BE2C (cell line): ENCODE measurements around the gene GPD2.

Source experiments
- DNase-seq: peaks from one replicate; pipeline ENCODE4 v3.0.0-alpha.2; 2020
- H3K27me3 ChIP-seq: fragments of 250-450 bp; sonication (Bioruptor Pico); 2 replicates; pipeline ENCODE4 v1.5.1; 2020; ENCODE audit warnings: mild to moderate bottlenecking
- H3K36me3 ChIP-seq: fragments of 250-450 bp; sonication (Bioruptor Pico); 2 replicates; pipeline ENCODE4 v1.5.1; 2020; ENCODE audit warnings: mild to moderate bottlenecking
- H3K4me1 ChIP-seq: fragments of 250-450 bp; sonication (Bioruptor Pico); 2 replicates; pipeline ENCODE4 v1.5.1; 2020
- H3K4me3 ChIP-seq: 2 replicates; pipeline ENCODE4 v1.5.1; 2011; ENCODE audit warnings: low read depth, low read length
- H3K9me3 ChIP-seq: fragments of 250-450 bp; sonication (Bioruptor Pico); 2 replicates; pipeline ENCODE4 v1.5.1; 2020
- CTCF ChIP-seq: IDR thresholded peaks from 2 replicates; pipeline ENCODE4 v1.5.1; 2012; ENCODE audit warnings: mild to moderate bottlenecking, low read depth, low read length

Gene GPD2

GRCh38 chr2:156622491-156622890 lies 186.3 kb downstream of the GPD2 start:
- Histone ChIP-seq H3K36me3 (no peaks in the 10 kb centered on the region), H3K27me3 (no peaks in the 10 kb centered on the region), H3K4me3 (no peak overlapping the region), H3K4me1 (no peaks in the 10 kb centered on the region), H3K9me3 (no peaks in the 10 kb centered on the region)
- no peak for TF ChIP-seq CTCF
- no peak for DNase-seq

GRCh38 chr2:156625360-156626170 lies 189.4 kb downstream of the GPD2 start:
- H3K4me1 ChIP-seq, result no peaks in the 10 kb centered on the region
- no peak overlapping the region for H3K4me3 ChIP-seq
- H3K27me3 ChIP-seq, result no peaks in the 10 kb centered on the region
- H3K36me3 ChIP-seq, result no peaks in the 10 kb centered on the region
- H3K9me3 ChIP-seq, result no peaks in the 10 kb centered on the region
- TF ChIP-seq CTCF, result no peak
- DNase-seq, result no peak

GRCh38 chr2:156626931-156627330 lies 190.8 kb downstream of the GPD2 start:
- Histone ChIP-seq H3K4me1 (no peaks in the 10 kb centered on the region), H3K27me3 (no peaks in the 10 kb centered on the region), H3K9me3 (no peaks in the 10 kb centered on the region), H3K36me3 (no peaks in the 10 kb centered on the region), H3K4me3 (no peak overlapping the region)
- DNase-seq, result no peak
- TF ChIP-seq CTCF, result no peak

- no peak overlapping the region for H3K4me3 ChIP-seq
- no peak for TF ChIP-seq CTCF
- no peak for DNase-seq
- H3K9me3 ChIP-seq, result no peaks in the 10 kb centered on the region
- no peaks in the 10 kb centered on the region for H3K36me3 ChIP-seq
- H3K4me1 ChIP-seq, result no peaks in the 10 kb centered on the region
- no peaks in the 10 kb centered on the region for H3K27me3 ChIP-seq
These were observed 194.6 kb downstream of the GPD2 start for GRCh38 chr2:156630579-156631337.

- no peak for DNase-seq
- Histone ChIP-seq H3K36me3 (no peaks in the 10 kb centered on the region), H3K27me3 (no peaks in the 10 kb centered on the region), H3K9me3 (no peaks in the 10 kb centered on the region), H3K4me1 (no peaks in the 10 kb centered on the region), H3K4me3 (no peak overlapping the region)
- no peak for TF ChIP-seq CTCF
These were observed 199.5 kb downstream of the GPD2 start for GRCh38 chr2:156635646-156636045.
